HL-60/S4 treated with phorbol 12-myristate 13-acetate at 8.2 ng/mL for 4 days and 3 days (cell line): ENCODE measurements around the gene PIP5K1C.

Source experiments
- in situ Hi-C: fragments of 300-500 bp; cut with MboI; formaldehyde crosslinking; loops from 2 replicates; pipeline ENCODE4 v1.15.0; 2022; ENCODE audit warnings: low sequenced_read_pairs

PIP5K1C gene

DNA sequence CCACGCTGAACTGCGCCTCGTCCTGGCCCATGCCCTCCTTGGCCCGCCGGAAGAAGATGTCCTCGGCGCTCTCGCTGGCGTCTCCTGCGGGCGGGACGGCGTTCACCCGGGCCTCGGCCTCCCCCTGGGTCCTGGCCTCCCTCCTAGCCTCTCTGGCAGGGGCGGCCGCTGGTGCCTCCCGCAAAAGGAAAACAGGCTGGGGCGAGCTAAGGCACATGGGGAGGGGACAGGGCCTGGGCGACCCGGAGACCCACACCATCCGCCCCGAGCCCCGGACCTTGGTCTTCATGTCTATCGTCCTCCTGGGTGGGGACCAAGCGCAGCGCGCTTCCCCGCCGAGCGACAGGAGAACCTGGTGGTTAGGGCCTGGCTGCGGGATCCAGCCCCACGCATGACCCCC, 87.9 kb downstream of the PIP5K1C start:
- in situ Hi-C loops, result no loop called here

DNA sequence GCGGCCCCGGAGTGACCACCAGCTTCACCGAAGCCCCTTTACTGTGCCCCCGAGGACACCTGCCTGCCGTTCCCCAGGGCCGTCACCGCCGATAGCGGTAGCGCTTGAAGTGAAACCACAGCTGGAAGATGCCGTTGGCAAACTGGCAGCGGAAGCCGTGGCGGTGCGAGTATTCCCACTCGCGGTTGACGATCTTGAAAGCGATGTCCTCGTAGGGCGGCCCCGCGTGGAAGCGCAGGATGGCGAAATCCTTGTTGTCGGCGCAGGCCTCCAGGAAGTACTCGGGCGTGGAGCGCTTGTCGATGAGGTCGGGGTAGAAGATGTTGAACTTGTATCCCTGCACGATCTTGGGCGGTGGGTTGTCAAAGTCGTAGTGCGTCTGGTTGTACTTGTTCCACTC, 88.4 kb downstream of the PIP5K1C start:
- in situ Hi-C loops, result no loop called here

DNA sequence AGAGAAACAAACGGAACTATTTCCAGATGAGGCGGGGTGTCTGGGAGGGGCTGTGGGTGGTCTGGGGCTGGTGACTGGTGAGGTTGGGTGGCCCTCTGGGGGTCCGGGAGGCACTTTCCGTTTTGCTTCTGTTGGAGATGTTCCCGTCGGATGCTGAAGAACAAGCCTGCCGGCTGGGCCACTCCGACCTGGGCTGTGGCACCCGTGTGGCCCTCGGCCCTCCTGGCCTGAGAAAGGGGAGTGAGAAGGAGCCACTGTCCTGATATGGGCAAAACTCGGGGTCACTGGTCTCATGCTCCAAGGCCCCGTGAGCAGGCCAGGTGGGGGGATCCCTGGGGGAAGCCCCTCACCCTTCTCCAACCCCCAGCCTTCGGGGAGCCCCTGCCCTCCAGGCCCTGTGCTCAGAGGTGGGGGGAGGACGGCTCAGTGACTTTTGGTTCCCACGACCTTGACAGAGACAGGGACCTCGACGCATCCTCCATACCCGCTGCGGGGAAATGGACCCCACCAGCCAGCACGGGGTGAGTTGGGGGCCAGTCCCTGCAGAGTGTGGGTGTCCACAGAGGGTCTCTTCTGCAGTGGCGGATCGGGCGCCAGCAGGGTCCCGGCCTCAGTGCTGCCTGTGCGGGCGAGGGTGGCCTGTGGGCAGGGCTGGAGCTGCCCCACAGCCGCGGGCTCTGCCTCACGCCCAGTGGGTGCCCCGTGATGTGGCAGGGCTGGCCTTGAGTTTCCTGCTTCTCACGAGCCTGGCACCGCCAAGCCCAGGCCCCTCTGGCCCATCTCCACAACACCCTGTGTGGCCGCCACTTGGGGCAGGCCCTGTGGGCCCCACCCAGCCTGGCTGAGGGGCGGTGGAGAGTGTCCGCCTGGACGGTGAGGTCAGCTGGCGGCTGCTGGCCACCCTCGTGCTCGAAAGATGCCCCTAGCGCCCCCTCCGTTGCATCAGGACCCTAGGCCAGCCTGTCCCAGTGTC, 89.2 kb downstream of the PIP5K1C start:
- in situ Hi-C loops, result no loop called here

DNA sequence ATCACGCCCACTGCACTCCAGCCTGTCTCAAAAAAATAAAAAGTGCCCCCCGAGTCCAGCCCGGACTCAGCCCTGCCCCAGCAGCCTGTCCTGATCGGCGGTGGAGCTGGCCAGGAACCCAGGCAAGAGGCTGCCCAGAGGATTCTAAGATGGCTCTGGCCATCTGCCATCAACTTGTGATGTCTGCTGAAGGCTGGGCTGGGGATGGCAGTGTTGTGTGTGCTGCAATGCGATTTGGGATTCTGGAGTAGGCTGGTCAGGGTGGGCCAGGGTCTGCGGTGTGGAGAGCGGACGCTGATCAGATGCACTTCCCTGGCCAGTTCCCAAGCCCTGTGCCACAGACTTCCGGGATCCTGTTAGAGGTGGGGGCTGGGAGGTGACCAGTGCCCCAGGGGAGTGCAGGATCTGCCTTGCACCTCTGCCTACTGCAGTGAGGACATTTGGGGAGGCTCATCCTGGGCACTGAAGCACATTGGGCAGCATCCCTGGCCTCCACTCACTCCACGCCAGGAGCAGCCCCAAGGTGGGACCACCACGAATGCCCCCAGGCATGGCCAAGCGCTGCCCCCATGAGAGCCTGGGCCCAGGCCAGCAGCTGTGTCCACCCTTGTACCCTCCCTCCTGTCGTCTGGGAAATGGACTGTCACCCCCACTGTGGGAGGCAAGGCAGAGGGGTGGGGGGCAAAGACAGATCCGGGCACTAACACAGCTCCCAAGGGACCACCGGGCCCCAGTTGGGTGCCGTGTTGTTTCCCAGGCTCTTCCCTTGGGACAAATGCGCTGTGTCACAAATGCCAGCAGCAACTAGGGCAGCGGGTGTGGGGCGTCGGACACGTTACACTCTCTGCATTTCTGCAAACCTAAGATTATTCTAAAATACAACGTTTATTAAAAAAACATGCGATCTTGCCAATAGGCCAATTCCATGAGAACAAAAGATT, 90.2 kb downstream of the PIP5K1C start:
- in situ Hi-C loops, result no loop called here

DNA sequence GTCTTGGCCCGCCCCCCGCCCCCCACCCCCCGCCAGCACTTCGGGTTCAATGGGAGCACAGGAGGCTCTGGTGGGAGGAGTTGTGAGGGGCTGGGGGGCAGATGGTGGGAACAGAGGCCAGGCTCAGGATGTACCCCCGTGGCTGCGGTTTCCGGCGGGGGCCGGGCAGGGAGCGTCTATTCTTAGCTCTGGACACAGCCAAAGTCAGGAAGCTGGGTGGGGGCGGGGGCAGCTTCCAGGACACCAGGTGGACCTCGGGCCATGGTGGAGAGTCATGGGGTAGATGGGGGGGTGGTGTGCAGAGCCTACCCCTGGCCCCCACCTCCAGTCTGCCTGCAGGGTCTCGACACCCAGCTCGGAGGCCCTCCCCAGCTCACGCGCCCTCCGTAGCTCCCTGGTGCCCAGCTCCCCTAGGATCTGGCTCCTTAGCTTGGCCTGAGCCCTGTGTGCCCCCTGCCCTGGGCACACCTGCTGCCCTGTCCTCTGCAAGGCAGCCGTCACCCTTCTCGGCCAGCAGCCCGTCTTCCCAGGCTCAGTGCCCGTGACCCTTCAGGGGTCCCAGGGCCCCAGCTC, 91.4 kb downstream of the PIP5K1C start:
- in situ Hi-C loops, result no loop called here

DNA sequence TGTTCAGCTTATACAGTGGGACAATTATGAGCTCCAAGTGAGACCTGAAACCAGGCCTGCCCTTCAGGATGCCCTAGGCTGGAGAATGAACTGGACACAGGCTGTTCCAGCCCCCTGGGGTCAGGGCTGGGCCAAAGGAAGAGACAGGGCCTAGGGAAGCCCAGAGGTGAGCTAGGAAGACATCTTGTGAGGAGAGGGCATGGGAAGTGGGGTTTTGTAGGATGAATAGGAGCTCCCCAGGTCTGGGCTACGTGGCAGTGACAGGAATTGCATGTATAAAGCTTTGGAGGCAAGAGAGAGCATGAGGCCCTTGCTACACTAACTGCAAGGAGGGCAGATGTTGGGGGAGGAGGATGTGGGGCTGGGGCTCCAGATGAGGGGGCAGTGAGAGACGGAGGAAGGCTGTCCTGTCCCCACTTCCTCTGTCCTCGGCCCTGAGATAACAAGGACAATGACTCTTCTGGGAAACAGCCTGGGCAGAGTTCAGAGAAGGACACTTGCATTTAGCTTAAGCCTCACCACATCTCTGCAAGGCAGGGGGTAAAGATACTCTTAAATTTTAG, 92.1 kb downstream of the PIP5K1C start:
- in situ Hi-C loops, result no loop called here

DNA sequence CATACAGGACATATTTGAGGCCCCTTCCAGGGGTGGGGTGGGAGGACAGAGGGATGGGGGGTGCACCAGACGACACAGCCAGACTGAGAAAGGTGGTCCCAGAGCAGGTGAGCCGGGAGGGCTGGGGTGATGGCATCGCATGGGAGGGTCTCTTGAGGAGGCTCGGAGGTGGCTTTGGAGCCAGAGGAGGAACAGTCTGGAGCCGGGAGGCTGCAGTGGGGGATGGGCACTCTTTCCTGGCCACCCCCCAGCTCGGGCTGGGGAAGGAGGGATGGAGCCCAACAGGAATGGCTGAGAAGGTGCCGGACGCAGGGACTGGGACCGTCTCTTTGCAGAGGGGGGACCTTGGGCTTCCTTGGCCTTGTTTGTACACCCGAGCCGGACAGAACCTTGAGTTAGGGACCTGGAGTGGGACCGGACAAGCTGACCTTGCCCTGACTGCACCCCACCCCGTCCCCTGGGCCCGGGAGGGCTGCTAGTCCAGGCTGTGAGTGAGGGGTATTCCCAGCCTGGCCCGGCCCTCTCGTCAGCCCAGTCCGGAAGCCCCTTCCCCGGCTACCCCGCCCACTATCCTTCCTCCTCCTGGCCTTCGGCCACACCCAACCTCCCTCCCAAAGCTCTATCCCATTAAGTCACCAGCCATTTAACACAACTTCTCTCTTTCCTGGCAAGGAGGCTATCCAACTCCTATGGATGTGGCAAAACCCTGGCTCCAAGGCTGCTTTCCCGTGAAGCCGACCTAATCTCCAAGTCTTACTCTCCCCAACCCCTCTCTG, 92.8 kb downstream of the PIP5K1C start:
- in situ Hi-C loops, result no loop called here

DNA sequence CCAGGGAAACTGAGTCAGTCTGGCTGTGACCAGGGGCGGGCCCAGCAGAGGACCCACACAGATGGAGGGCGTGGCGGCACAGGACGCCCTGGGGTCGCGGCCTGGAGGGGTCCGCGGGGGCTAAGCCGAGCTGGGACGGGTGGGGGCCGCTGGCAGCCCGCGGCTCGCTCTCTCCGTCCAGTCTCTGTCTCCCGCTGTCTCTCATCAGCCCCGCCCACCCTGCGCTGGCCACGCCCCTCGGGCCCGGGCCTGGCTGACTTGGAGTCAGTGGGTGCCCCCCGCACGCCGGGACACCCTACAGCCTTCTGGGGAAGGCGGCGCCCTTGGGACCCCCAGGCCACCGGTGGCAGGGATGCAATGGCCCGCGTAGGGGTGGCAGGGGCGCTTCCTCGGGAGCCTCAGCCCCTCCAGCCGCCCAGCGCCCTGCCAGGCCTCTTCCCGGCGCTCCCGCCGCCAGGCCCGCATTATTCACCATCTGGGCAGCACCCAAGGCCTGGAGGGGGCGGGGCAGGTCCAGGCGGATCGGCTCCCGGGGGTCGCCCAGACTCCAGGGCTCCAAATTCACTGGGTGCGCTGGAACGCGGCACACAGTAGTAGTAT, 93.5 kb downstream of the PIP5K1C start, which contains the start of gene TBXA2R:
Gene TBXA2R, minus strand, starts transcription at position 186 of the 600 bp plus-strand sequence. CDS start 6,241 bp downstream, outside the sequence.
- in situ Hi-C loops, result no loop called here

DNA sequence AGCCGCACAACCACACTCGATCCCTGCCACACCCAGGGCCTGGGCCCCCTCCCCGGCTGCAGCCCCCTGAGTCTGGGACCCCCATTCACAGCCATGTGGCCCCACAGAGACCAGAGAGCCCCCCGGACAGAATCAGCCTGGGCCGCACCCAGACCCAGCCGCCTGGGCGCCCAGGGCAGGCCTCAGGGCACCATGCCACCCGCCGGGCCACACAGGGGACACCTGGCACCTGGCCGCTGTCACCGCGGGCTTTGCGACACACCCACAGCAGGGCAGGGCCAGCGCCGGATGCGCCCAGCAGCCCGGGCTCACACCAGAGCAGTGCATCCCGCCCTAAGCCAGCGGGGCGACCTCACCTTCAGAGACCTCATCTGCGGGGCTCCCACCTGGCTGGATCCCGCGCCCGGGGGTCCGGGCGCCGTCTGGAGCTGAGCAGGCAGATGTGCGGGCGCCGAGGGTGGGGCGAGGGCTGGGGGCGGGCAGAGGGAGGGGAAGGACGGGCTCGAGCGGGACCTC, 94.0 kb downstream of the PIP5K1C start:
- in situ Hi-C loops, result no loop called here

DNA sequence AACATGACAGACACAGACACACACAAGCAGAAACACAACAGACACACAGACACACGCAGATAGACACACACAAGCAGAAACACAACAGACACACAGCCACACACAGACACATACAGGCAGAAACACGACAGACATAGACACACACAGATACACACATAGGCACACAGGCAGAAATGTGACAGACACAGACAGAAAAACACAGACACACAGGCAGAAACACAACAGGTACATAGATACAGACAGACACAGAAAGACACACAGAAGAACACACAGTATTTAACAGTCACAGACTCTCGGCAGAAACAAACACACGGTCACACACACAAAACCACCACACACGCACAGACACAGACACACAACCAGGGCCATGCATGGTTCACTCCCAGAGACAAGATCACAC, 94.5 kb downstream of the PIP5K1C start:
- in situ Hi-C loops, result no loop called here

DNA sequence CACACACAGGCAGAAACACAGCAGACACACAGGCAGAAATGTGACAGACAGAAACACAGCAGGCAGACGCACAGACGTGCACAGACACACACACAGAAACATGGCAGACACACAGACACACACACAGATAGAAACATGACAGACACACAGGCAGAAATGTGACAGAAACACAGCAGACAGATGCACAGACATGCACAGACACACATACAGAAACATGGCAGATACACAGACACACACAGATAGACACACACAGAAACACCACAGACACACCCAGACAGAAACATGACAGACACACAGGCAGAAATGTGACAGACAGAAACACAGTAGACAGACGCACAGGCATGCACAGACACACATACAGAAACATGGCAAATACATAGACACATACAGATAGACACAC, 94.9 kb downstream of the PIP5K1C start:
- in situ Hi-C loops, result no loop called here

DNA sequence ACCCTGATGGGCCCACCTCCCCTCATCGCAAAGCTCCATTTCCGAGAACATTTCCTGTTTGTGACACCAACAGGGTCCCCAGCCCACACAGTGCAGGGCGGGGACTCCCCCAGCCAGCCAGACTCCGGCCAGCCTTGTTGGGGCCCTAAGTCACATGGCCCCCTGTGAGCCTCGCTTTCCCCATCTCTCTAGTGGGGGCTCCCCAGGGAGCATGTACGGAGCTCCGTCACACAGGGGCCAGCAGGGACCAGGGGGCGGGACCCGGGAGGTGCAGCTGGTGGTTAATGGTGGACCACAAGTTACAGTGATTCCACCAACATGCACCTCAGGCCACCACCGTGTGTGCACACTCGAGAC, 95.3 kb downstream of the PIP5K1C start:
- in situ Hi-C loops, result no loop called here

DNA sequence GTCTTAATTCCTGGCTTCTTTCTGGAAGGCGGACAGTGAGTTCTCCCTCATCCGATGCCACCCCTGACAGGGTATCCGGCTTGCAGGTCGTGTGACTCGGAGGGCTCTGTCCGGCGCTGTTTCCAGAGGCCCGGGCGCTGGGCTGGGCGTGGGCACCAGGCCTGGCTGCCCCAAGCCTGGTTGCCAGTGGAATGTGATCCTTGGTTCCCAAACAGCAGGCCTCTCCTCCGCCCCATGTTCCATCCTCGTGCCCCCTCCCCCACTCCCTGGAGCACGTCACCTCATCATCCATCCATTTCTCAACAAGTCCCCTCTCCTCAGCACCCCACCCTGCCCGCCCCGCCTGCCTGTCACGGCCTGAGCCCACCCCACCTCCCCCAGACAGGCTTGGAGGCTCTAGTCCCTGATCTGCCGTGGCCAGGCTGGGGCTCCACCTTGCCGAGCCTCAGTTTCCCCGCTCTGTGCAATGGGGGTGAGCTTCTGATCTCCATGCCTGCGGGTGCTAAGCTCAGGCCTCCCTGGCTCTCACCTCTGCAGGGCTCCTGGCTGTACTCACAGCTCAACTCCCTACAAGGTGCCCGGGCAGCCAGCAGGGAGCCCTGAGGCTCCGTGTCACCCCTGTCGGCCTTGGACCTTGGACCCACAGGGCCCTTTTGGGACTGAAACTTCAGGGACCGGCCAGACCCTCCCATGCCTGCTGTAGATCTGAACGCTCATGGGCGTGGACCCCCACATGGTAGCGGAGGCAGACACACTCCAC, 95.9 kb downstream of the PIP5K1C start:
- in situ Hi-C loops, result no loop called here

DNA sequence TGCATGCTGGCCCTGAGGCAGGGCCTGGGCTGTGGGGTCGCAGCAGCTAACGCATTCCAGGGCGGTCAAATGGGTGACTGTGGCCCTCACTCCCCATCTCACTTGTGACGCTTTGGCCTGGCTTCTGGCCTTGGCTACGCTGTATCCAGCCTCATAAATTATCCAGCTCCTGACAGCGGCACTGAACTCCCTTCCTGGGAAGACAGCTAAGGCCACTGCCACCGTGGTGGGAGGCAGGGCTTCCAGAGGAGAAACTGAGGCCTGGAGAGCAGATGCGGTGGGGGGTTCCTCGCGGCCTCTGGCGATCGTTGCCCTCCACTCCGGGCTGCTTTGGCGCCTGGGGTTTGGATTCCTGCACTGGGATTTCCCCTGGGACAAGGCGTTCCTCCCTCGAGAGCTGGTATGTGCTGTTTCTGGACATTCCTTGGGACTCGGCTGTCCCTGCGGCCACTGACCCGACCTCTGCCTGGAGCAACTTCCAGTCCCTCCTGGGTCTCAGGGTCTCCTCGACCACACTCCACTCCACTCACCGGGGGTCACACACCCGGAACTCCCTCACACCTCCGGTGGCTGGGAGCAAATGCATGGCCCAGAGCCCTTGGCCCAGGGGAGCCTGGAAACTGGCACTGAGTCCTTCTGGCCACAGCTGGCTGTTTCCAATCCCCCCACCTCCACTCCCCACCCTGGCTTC, 97.0 kb downstream of the PIP5K1C start:
- in situ Hi-C loops, result no loop called here

DNA sequence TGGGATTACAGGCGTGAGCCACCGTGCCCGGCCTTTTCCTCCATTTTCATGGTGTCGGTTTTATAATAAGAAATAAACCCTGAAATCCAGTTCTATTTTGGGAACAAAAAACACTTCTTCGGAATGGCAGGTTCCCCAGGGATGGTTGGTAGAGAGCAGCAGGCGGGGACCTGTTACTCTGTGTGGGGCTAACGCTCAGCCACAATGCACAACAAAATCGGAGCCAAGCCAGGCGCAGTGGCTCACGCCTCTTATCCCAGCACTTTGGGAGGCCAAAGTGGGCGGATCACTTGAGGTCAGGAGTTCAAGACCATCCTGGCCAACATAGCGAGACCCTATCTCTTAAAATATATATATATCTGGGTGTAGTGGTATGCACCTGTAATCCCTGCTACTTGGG, 99.2 kb downstream of the PIP5K1C start:
- in situ Hi-C loops, result no loop called here

DNA sequence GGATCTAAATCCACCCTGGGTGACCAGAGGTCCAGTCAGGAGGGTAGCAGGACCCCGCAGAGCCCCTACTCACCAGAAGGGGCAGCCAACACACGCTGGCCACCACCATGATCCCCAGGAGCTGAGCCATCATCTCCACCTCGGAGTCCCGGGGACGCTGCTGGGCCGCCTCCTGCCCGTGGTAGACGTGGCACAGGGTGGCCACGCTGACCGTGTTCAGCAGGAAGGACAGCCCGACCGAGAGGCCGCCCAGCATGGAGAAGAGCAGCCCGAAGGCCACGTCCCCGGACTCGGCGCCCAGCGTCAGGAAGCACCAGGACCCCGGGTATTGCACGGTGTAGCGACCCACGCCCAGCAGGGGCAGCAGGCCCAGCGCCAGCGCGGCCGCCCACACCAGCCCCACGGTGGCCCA, 100.5 kb downstream of the PIP5K1C start:
- in situ Hi-C loops, result no loop called here

DNA sequence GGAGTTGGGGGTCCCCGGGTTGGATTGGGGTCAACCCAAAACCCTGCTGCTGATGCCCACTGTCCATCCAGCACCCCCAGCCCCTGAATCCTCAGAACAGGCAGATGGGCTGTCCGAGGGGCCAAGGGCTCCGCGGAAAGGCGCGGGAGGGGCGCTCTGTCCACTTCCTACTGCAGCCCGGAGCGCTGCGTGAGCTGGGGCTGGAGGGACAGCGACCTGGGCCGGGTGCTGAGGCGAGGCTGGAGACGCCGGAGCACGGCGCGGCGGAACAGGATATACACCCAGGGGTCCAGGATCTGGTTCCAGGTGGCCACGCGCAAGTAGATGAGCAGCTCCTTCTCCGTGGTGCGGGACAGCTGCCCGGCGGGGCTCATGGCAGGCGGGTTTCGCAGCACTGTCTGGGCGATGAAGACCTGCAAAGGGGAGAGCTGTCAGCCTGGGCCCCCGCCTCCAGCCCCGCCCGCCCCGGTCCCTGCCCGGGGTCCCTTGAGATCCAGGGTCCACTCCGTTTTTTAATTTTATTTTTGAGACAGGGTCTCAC, 104.7 kb downstream of the PIP5K1C start:
- in situ Hi-C loops, result no loop called here

DNA sequence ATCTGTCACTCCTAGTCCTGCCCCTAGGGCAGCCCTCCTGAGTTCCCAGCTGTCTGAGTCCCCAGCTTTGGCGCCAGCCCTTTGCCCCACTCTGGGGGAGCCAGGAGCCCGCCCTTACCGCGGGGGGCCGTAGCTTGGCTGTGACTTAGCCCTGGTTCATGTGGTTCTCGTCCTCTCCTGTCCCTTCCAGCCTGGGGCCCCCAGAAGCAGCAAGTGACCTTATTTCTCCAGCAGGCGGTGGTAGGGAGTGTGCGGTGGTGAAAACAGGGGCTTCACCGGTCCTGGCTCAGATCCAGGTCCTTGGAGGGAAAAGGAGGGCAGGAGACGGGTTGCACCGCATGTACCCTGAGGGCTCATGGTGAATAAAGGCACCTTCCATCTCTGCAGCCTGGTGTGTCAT, 107.1 kb downstream of the PIP5K1C start:
- in situ Hi-C loops, result no loop called here
